HL-60 (cell line): Measurements from ENCODE around the gene KDF1.

Source experiments
- GABPA ChIP-seq: IDR thresholded peaks from 2 replicates; pipeline ENCODE4 v1.6.1; 2012; ENCODE audit warnings: low read depth
- POLR2AphosphoS5 ChIP-seq: IDR thresholded peaks from 2 replicates; pipeline ENCODE4 v1.6.1; 2012; ENCODE audit warnings: low read depth
- SPI1 ChIP-seq: IDR thresholded peaks from 2 replicates; pipeline ENCODE4 v1.6.1; 2012; ENCODE audit warnings: low read depth, mild to moderate bottlenecking, borderline replicate concordance
- TF ChIP-seq, protein P1 (sequence below): IDR thresholded peaks from one replicate; pipeline ENCODE4 v1.5.1; 2011; ENCODE audit warnings: low read length, control low read depth, inconsistent platforms; ENCODE audit not compliant: insufficient read depth
- TF ChIP-seq, protein P2 (sequence below): IDR thresholded peaks from 2 replicates; pipeline ENCODE4 v1.6.1; 2012; ENCODE audit warnings: low read depth; ENCODE audit not compliant: insufficient replicate concordance

DNA sequence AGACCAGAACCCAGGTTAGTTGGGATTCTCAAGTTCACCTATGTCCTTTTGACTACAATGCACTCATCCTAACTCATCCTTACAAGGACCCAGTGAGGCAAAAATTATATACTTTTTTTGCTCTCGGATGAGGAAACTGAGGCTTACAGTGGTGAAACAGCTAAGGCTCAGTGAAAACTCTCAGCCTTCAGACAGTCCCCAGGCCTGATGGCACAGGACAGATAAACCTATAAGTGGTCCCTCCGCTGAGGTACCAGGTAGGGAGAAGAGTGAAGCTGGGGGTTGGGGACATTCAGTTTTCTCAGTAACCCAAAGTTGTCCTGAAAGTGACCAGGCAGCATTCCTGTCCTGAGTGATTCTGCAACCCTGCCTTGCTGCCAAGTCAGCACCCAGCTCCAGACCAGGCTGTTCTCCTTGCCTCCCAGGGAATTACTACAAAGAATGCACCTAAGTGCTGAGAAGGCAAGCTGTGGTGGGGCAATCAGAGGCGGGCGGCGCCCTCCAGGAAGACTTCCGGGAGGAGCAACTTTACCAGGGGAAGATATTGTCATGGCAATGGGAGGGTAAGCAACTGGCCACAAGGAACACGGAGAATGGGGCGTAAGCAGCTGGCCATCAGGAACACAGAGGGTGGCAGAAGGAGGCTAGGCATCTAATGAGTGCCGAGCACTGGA is 47.8 kb upstream of the KDF1 start:
- TF ChIP-seq POLR2AphosphoS5 (no peak), GABPA (no peak), SPI1 (no peak)
- TF ChIP-seq, protein P1, sequence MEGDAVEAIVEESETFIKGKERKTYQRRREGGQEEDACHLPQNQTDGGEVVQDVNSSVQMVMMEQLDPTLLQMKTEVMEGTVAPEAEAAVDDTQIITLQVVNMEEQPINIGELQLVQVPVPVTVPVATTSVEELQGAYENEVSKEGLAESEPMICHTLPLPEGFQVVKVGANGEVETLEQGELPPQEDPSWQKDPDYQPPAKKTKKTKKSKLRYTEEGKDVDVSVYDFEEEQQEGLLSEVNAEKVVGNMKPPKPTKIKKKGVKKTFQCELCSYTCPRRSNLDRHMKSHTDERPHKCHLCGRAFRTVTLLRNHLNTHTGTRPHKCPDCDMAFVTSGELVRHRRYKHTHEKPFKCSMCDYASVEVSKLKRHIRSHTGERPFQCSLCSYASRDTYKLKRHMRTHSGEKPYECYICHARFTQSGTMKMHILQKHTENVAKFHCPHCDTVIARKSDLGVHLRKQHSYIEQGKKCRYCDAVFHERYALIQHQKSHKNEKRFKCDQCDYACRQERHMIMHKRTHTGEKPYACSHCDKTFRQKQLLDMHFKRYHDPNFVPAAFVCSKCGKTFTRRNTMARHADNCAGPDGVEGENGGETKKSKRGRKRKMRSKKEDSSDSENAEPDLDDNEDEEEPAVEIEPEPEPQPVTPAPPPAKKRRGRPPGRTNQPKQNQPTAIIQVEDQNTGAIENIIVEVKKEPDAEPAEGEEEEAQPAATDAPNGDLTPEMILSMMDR, result no peak
- TF ChIP-seq, protein P2, sequence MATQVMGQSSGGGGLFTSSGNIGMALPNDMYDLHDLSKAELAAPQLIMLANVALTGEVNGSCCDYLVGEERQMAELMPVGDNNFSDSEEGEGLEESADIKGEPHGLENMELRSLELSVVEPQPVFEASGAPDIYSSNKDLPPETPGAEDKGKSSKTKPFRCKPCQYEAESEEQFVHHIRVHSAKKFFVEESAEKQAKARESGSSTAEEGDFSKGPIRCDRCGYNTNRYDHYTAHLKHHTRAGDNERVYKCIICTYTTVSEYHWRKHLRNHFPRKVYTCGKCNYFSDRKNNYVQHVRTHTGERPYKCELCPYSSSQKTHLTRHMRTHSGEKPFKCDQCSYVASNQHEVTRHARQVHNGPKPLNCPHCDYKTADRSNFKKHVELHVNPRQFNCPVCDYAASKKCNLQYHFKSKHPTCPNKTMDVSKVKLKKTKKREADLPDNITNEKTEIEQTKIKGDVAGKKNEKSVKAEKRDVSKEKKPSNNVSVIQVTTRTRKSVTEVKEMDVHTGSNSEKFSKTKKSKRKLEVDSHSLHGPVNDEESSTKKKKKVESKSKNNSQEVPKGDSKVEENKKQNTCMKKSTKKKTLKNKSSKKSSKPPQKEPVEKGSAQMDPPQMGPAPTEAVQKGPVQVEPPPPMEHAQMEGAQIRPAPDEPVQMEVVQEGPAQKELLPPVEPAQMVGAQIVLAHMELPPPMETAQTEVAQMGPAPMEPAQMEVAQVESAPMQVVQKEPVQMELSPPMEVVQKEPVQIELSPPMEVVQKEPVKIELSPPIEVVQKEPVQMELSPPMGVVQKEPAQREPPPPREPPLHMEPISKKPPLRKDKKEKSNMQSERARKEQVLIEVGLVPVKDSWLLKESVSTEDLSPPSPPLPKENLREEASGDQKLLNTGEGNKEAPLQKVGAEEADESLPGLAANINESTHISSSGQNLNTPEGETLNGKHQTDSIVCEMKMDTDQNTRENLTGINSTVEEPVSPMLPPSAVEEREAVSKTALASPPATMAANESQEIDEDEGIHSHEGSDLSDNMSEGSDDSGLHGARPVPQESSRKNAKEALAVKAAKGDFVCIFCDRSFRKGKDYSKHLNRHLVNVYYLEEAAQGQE, result no peak
